HepG2 (cell line): ENCODE data around the gene PRELID1. TPM values are rescaled to one million over a fixed set of nuclear protein-coding genes. Genes with fewer than 3 reads are reported as not detected.

Source experiments
- ATAC-seq: fragments of 200-7000 bp; cut with Tn5 transposase; 3 replicates; pipeline ENCODE4 v1.9.1; 2020; ENCODE audit warnings: mild to moderate bottlenecking, moderate library complexity
- BruUV-seq: library from RNA; stranded (reverse); fragments of 400-500 nt; replicated peaks from 2 replicates; lab custom pipeline; 2021; lab: Mats Ljungman, UMichigan
- CTCF ChIA-PET: fragments of 300-600 bp; formaldehyde crosslinking; extraction: SDS; loops from one replicate; lab custom pipeline; 2021; ENCODE audit warnings: low total read pairs, inconsistent platforms, low intra/inter-chr PET ratio; lab: Yijun Ruan, JAX
- POLR2A ChIA-PET: fragments of 350-600 bp; sonication (Branson Sonifier 250); formaldehyde crosslinking; loops from one replicate; lab custom pipeline; 2020; ENCODE audit warnings: antibody characterized with exemption, inconsistent platforms; lab: Yijun Ruan, JAX
- DNase-seq: peaks from one replicate; pipeline ENCODE4 v3.0.0-alpha.2; 2015; ENCODE audit warnings: low spot score
- FAIRE-seq: peaks from 3 replicates; lab custom pipeline; 2011; peaks lifted over from hg19 to GRCh38; lab: Jason Lieb, UNC
- H2AFZ ChIP-seq: one replicate; pipeline ENCODE4 v1.6.1; 2011; ENCODE audit warnings: low read length, inconsistent platforms
- H3K27ac ChIP-seq: fragments of 300-600 bp; 3 replicates; pipeline ENCODE4 v1.8.0; 2011; ENCODE audit warnings: mixed run types, mild to moderate bottlenecking, mixed read lengths, low read length, inconsistent platforms; ENCODE audit not compliant: insufficient read depth; ENCODE audit errors: extremely low read length
- H3K27me3 ChIP-seq, 2 experiments: fragments of 200-600 bp in 1 of 2; 2 replicates in 1 of 2; 3 replicates in 1 of 2; pipeline versions ENCODE4 v1.6.0 to v1.8.0; 2011; ENCODE audit warnings: low read length in 2 of 2, mild to moderate bottlenecking in 2 of 2, moderate library complexity in 2 of 2, inconsistent platforms in 1 of 2; ENCODE audit not compliant: insufficient read depth in 2 of 2, control insufficient read depth in 1 of 2
- H3K36me3 ChIP-seq, 2 experiments: fragments of 200-600 bp in 1 of 2; replicated peaks in 1 of 2; 2 replicates in 1 of 2; 3 replicates in 1 of 2; pipeline versions ENCODE4 v1.5.1 to v1.8.0; 2011; ENCODE audit warnings: low read length in 2 of 2, inconsistent platforms in 1 of 2; ENCODE audit not compliant: insufficient read depth in 2 of 2, control insufficient read depth in 1 of 2
- H3K4me1 ChIP-seq: 2 replicates; pipeline ENCODE4 v1.5.1; 2012; ENCODE audit warnings: low read length, inconsistent platforms; ENCODE audit not compliant: insufficient read depth
- H3K4me2 ChIP-seq: 2 replicates; pipeline ENCODE4 v1.6.0; 2011; ENCODE audit warnings: low read depth, low read length, inconsistent platforms
- H3K4me3 ChIP-seq, 3 experiments: fragments of 200-600 bp in 1 of 3; sonication (generic), shearing (Covaris generic) in 1 of 3; replicated peaks in 1 of 3; 2 replicates each; pipeline ENCODE4 v1.5.1; 2011 to 2016; ENCODE audit warnings: low read length in 3 of 3, inconsistent platforms in 2 of 3, low read depth in 2 of 3, mild to moderate bottlenecking in 2 of 3, control low read depth in 1 of 3, mixed read lengths in 1 of 3; ENCODE audit not compliant: insufficient read depth in 1 of 3
- H3K79me2 ChIP-seq: one replicate; pipeline ENCODE4 v1.6.1; 2011; ENCODE audit warnings: low read length, inconsistent platforms; ENCODE audit not compliant: insufficient read depth
- H3K9ac ChIP-seq: 2 replicates; pipeline ENCODE4 v1.6.0; 2011; ENCODE audit warnings: mild to moderate bottlenecking, low read depth, low read length, inconsistent platforms; ENCODE audit not compliant: insufficient read depth
- H3K9me3 ChIP-seq: 2 replicates; pipeline ENCODE4 v1.5.1; 2012; ENCODE audit warnings: mild to moderate bottlenecking, low read length
- H4K20me1 ChIP-seq: 2 replicates; pipeline ENCODE4 v1.6.0; 2011; ENCODE audit warnings: inconsistent platforms, mild to moderate bottlenecking, low read length, moderate library complexity; ENCODE audit not compliant: insufficient read depth
- CBFB ChIP-seq: sonication (generic); formaldehyde crosslinking; IDR thresholded peaks from 2 replicates; pipeline ENCODE4 v1.4.0; 2020; ENCODE audit warnings: missing genetic modification reagents
- REST ChIP-seq, 2 experiments: IDR thresholded peaks; 2 replicates each; pipeline ENCODE4 v1.6.1; 2011 to 2012; ENCODE audit warnings: low read length in 2 of 2, borderline replicate concordance in 1 of 2, low read depth in 1 of 2, mild to moderate bottlenecking in 1 of 2, moderate library complexity in 1 of 2
- ZNF816 ChIP-seq: sonication (generic); formaldehyde crosslinking; IDR thresholded peaks from 2 replicates; pipeline ENCODE4 v1.8.0; 2022; ENCODE audit warnings: missing genetic modification reagents, mild to moderate bottlenecking, borderline replicate concordance
- WGBS: methylation state at CpG from one replicate; pipeline ENCODE4 v1.1.6; 2017; ENCODE audit warnings: low lambda C conversion rate; 5-methylcytosine and 5-hydroxymethylcytosine counted together
- in situ Hi-C: cut with HindIII; loops from 2 replicates; pipeline ENCODE4 v1.10.0; 2017; ENCODE audit warnings: low pct_unique_long_range_greater_than_20kb; ENCODE audit not compliant: extremely low pct_ligation_motif_present
- intact Hi-C: fragments of 100-400 bp; cut with micrococcal nuclease; formaldehyde crosslinking; loops from one replicate; pipeline ENCODE4 v1.10.0; 2022; ENCODE audit not compliant: unreplicated experiment
- polyA plus RNA-seq, 8 experiments: library from polyadenylated mRNA; depleted of rRNA in 3 of 8; stranded (reverse) in 7 of 8; unstranded in 1 of 8; fragments of >200 nt; fragmentation: Illumina TruSeq in 4 of 8; extraction: Trizol in 4 of 8; gene quantifications; 2 replicates each; pipeline versions ENCODE4 v1.2.1 to v1.2.3, GENCODE V29; 2011 to 2016; ENCODE audit warnings: low read depth in 4 of 8, missing spikeins in 1 of 8, mixed read lengths in 1 of 8; ENCODE audit not compliant: insufficient read depth in 1 of 8
- total RNA-seq, 5 experiments: library from RNA; depleted of rRNA; stranded (reverse); fragments of >200 nt; fragmentation: Illumina TruSeq; extraction: Trizol; gene quantifications; 2 replicates each; pipeline ENCODE4 v1.2.3, GENCODE V29; 2016; ENCODE audit warnings: low read depth in 1 of 5

PRELID1 gene
- total and polyA plus RNA-seq, 2 of the 13 experiments (the other 11 are each of a cell fraction or from before 2014, with no cell fraction given) = 250 to 271 TPM

GRCh38 chr5:177295924-177296323, 7.7 kb upstream of the PRELID1 start:
- CTCF ChIA-PET = no interaction called here
- no peak; the same call in 2 of the 3 replicates for ATAC-seq
- no peak overlapping the region for H2AFZ ChIP-seq

More at GRCh38 chr5:177295924-177296323, 7.7 kb upstream of the PRELID1 start:
- H4K20me1 ChIP-seq = no peaks in the 10 kb centered on the region
- TF ChIP-seq REST (IDR thresholded peaks at IDR 0.05; ENCODE audit: borderline replicate concordance in 1 of 2, low read depth in 1 of 2, low read length in 2 of 2) (no peak), ZNF816 (CRISPR knock-in tag) (no peak), CBFB (CRISPR knock-in tag) (no peak)
- TF ChIP-seq, all 625 proteins: peak for 0
- H3K79me2 ChIP-seq = no peaks in the 10 kb centered on the region
- H3K4me1 ChIP-seq = peaks cover 6% of the 10 kb centered on the region; the same call in 1 of the 2 replicates
- peaks cover 1 to 10% of the 10 kb centered on the region in 2 experiments; a peak in 2 of 5 replicates for H3K27me3 ChIP-seq
- no peaks in the 10 kb centered on the region for H3K36me3 ChIP-seq
- H3K4me2 ChIP-seq = no peak overlapping the region
- intact Hi-C loops = no loop called here
- no peak overlapping the region for H3K4me3 ChIP-seq
- FAIRE-seq (no peak), DNase-seq (no peak)
- H3K9me3 ChIP-seq = no peaks in the 10 kb centered on the region
- POLR2A ChIA-PET = no interaction called here
- in situ Hi-C loops = no loop called here
- H3K27ac ChIP-seq = no peak overlapping the region
- H3K9ac ChIP-seq = no peak overlapping the region
- 81% methylated on average over 4 of the region's 9 CpGs for WGBS
- BruUV-seq = no TSS peak
